HepG2 (cell line): ENCODE results near the gene AP4E1. TPM values are rescaled to one million over a fixed set of nuclear protein-coding genes. Genes with fewer than 3 reads are reported as not detected.

Source experiments
- ETV6 ChIP-seq: sonication (generic); formaldehyde crosslinking; conservative IDR thresholded peaks from 2 replicates; pipeline ENCODE4 v1.4.0; 2020; ENCODE audit warnings: missing genetic modification reagents
- NR2C2 ChIP-seq: sonication (generic); formaldehyde crosslinking; IDR thresholded peaks from 2 replicates; pipeline ENCODE4 v1.4.0; 2020; ENCODE audit warnings: missing genetic modification reagents, mild to moderate bottlenecking, moderate library complexity, borderline replicate concordance
- REXO4 ChIP-seq: sonication (generic); formaldehyde crosslinking; IDR thresholded peaks from 2 replicates; pipeline ENCODE4 v1.8.0; 2022; ENCODE audit warnings: missing genetic modification reagents, mild to moderate bottlenecking, borderline replicate concordance
- SETDB1 ChIP-seq: sonication (generic); formaldehyde crosslinking; IDR thresholded peaks from 2 replicates; pipeline ENCODE4 v1.5.1; 2020; ENCODE audit warnings: missing genetic modification reagents, mild to moderate bottlenecking, borderline replicate concordance
- SMAD1 ChIP-seq: sonication (generic); formaldehyde crosslinking; IDR thresholded peaks from 2 replicates; pipeline ENCODE4 v1.4.0; 2020; ENCODE audit warnings: missing genetic modification reagents, low read depth, mild to moderate bottlenecking, borderline replicate concordance
- SMARCC2 ChIP-seq: fragments of 450-650 bp; IDR thresholded peaks from 2 replicates; pipeline ENCODE4 v1.6.1; 2017; ENCODE audit warnings: antibody characterized with exemption, mild to moderate bottlenecking
- TEAD3 ChIP-seq: optimal IDR thresholded peaks from 2 replicates; pipeline ENCODE3; 2016; ENCODE audit warnings: borderline replicate concordance
- ZNF546 ChIP-seq: sonication (generic); formaldehyde crosslinking; conservative IDR thresholded peaks from 2 replicates; pipeline ENCODE4 v1.8.1; 2023; ENCODE audit warnings: mild to moderate bottlenecking, missing genetic modification reagents
- ZNF749 ChIP-seq: sonication (generic); formaldehyde crosslinking; IDR thresholded peaks from 2 replicates; pipeline ENCODE4 v1.8.0; 2022; ENCODE audit warnings: mild to moderate bottlenecking, missing genetic modification reagents, moderate library complexity, borderline replicate concordance
- polyA plus RNA-seq, 8 experiments: library from polyadenylated mRNA; depleted of rRNA in 3 of 8; stranded (reverse) in 7 of 8; unstranded in 1 of 8; fragments of >200 nt; fragmentation: Illumina TruSeq in 4 of 8; extraction: Trizol in 4 of 8; gene quantifications; 2 replicates each; pipeline versions ENCODE4 v1.2.1 to v1.2.3, GENCODE V29; 2011 to 2016; ENCODE audit warnings: low read depth in 4 of 8, missing spikeins in 1 of 8, mixed read lengths in 1 of 8; ENCODE audit not compliant: insufficient read depth in 1 of 8
- total RNA-seq, 5 experiments: library from RNA; depleted of rRNA; stranded (reverse); fragments of >200 nt; fragmentation: Illumina TruSeq; extraction: Trizol; gene quantifications; 2 replicates each; pipeline ENCODE4 v1.2.3, GENCODE V29; 2016; ENCODE audit warnings: low read depth in 1 of 5
- TF ChIP-seq, protein P1 (sequence below): sonication (generic); formaldehyde crosslinking; IDR thresholded peaks from 2 replicates; pipeline ENCODE4 v1.5.0; 2020; ENCODE audit warnings: missing genetic modification reagents, mild to moderate bottlenecking, borderline replicate concordance
- TF ChIP-seq, protein P2 (sequence below): sonication (generic); formaldehyde crosslinking; IDR thresholded peaks from 2 replicates; pipeline ENCODE4 v1.4.0; 2020; ENCODE audit warnings: missing genetic modification reagents
- TF ChIP-seq, protein P3 (sequence below), 2 experiments: sonication (generic) in 1 of 2; formaldehyde crosslinking in 1 of 2; IDR thresholded peaks; 2 replicates each; pipeline versions ENCODE4 v1.6.1 to v1.9.0; 2014 to 2022; ENCODE audit warnings: antibody characterized with exemption in 1 of 2, borderline replicate concordance in 1 of 2, inconsistent platforms in 1 of 2, low read depth in 1 of 2, missing genetic modification reagents in 1 of 2

AP4E1 gene
- total and polyA plus RNA-seq, 2 of the 13 experiments (the other 11 are each of a cell fraction or from before 2014, with no cell fraction given), result 2.2 to 7.8 TPM

DNA sequence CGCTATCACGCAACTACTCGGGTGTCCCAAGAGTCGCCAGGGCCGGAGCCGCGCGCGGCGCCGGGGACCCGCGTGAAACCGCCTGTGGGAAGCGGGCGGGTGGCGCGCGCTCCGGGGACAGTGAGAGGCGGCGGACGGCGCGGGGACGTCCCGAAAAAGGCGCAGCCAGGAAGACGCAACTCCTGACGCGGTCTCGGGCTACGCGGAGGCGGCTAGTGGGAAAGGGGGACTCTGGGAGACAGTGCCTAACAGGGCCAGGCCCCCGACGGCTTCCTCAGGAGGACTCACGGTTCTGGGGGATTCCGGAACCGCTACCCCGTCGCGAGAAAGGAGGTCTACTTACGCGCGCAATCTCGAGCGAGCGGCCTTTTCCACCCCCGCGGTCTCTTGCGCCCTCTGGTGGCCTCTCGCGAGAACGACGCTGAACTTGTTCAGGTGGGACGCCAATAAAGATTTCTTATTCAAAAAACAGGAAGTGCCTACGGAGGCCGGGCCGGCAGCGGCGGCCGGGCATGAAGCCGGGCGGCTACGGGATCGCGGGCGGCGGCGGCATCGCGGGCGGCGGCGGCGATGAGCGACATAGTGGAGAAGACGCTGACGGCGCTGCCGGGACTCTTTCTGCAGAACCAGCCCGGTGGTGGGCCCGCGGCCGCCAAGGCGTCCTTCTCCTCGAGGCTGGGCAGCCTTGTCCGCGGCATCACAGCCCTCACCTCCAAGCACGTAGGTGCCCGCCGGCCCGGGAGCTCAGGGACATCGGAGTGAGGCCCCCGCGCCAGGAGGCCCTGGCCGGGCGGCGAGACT is at the start of gene AP4E1 (continued):
- TF ChIP-seq, protein P1, sequence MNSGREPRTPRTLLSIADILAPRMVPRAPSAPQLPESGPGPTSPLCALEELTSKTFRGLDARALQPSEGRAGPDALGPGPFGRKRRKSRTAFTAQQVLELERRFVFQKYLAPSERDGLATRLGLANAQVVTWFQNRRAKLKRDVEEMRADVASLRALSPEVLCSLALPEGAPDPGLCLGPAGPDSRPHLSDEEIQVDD (CRISPR knock-in tag), result no peak
- TF ChIP-seq, protein P2, sequence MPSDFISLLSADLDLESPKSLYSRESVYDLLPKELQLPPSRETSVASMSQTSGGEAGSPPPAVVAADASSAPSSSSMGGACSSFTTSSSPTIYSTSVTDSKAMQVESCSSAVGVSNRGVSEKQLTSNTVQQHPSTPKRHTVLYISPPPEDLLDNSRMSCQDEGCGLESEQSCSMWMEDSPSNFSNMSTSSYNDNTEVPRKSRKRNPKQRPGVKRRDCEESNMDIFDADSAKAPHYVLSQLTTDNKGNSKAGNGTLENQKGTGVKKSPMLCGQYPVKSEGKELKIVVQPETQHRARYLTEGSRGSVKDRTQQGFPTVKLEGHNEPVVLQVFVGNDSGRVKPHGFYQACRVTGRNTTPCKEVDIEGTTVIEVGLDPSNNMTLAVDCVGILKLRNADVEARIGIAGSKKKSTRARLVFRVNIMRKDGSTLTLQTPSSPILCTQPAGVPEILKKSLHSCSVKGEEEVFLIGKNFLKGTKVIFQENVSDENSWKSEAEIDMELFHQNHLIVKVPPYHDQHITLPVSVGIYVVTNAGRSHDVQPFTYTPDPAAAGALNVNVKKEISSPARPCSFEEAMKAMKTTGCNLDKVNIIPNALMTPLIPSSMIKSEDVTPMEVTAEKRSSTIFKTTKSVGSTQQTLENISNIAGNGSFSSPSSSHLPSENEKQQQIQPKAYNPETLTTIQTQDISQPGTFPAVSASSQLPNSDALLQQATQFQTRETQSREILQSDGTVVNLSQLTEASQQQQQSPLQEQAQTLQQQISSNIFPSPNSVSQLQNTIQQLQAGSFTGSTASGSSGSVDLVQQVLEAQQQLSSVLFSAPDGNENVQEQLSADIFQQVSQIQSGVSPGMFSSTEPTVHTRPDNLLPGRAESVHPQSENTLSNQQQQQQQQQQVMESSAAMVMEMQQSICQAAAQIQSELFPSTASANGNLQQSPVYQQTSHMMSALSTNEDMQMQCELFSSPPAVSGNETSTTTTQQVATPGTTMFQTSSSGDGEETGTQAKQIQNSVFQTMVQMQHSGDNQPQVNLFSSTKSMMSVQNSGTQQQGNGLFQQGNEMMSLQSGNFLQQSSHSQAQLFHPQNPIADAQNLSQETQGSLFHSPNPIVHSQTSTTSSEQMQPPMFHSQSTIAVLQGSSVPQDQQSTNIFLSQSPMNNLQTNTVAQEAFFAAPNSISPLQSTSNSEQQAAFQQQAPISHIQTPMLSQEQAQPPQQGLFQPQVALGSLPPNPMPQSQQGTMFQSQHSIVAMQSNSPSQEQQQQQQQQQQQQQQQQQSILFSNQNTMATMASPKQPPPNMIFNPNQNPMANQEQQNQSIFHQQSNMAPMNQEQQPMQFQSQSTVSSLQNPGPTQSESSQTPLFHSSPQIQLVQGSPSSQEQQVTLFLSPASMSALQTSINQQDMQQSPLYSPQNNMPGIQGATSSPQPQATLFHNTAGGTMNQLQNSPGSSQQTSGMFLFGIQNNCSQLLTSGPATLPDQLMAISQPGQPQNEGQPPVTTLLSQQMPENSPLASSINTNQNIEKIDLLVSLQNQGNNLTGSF (CRISPR knock-in tag), result peak; percentile 18; the same call in 1 of the 2 replicates
- TF ChIP-seq SETDB1 (CRISPR knock-in tag) (0 out of 2 replicates have a peak, but pooled peaks have one; percentile 58), REXO4 (CRISPR knock-in tag) (no peak), SMARCC2 (no peak), SMAD1 (CRISPR knock-in tag) (no peak), ZNF749 (CRISPR knock-in tag) (no peak), ZNF546 (no peak), ETV6 (CRISPR knock-in tag) (0 out of 2 replicates have a peak, but pooled peaks have one; percentile 46), NR2C2 (CRISPR knock-in tag) (peak; percentile 68), TEAD3 (CRISPR knock-in tag) (peak; percentile 48)
- TF ChIP-seq, protein P3, sequence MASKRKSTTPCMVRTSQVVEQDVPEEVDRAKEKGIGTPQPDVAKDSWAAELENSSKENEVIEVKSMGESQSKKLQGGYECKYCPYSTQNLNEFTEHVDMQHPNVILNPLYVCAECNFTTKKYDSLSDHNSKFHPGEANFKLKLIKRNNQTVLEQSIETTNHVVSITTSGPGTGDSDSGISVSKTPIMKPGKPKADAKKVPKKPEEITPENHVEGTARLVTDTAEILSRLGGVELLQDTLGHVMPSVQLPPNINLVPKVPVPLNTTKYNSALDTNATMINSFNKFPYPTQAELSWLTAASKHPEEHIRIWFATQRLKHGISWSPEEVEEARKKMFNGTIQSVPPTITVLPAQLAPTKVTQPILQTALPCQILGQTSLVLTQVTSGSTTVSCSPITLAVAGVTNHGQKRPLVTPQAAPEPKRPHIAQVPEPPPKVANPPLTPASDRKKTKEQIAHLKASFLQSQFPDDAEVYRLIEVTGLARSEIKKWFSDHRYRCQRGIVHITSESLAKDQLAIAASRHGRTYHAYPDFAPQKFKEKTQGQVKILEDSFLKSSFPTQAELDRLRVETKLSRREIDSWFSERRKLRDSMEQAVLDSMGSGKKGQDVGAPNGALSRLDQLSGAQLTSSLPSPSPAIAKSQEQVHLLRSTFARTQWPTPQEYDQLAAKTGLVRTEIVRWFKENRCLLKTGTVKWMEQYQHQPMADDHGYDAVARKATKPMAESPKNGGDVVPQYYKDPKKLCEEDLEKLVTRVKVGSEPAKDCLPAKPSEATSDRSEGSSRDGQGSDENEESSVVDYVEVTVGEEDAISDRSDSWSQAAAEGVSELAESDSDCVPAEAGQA (IDR thresholded peaks at IDR 0.05; ENCODE audit: low read depth), result no peak
- TF ChIP-seq, protein P3 (CRISPR knock-in tag; IDR thresholded peaks at IDR 0.05; ENCODE audit: borderline replicate concordance), result no peak
